Smooth muscle cell of bladder (primary cell): Measurements from ENCODE around the gene CHIC1. TPM values are rescaled to one million over a fixed set of nuclear protein-coding genes. Genes with fewer than 3 reads are reported as not detected.

Experiments
- total RNA-seq: library from RNA; depleted of rRNA; stranded (reverse); fragments of >200 nt; gene quantifications from 2 replicates; pipeline ENCODE4 v1.2.3, GENCODE V29; 2014

The CHIC1 gene
- total RNA-seq = 7.2 and 7.5 TPM in 2 replicates

DNA sequence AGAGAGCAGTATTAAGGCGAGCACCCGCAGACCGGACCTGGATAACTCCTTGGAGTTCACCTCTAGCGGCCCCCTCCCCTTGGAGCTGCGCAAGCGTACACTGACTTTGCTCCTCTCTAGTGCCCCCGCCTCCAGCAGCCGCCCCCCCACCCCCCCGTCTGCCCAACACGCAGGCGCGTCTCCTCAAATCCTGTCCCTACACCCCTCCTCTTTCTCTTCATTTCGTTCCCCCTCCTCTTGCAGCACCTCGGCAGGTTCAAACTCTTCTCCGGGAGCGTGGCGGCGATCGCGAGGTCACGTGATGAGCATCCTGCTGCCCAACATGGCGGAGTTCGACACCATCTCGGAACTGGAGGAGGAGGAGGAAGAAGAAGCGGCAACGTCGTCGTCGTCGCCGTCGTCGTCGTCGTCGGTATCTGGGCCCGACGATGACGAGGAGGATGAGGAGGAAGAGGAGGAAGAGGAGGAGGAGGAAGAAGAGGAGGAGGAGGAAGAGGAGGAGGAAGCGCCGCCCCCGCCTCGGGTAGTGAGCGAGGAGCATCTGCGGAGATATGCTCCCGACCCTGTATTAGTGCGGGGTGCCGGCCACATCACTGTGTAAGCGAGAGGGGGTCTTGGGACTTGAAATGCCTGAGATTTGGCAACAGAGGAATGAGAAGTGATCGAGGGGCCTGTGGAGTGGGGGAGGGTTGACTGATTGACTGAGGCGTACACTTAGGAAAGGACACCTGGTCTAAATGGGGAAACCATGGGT, at the start of gene CHIC1:
Gene CHIC1, plus strand, starts transcription at position 214 of the 754 bp plus-strand sequence. Its CDS starts 88 bp downstream, at position 302.

Other genes with a start within 250 kb of the CHIC1 start
- gene CDX4, start 116.1 kb upstream of the CHIC1 start, total RNA-seq = not detected in 2 replicates